Activated T-cell treated with anti-CD3 and anti-CD28 coated beads, Interleukin-2, amount 50 U/mL, for 4 hours (primary cell): Measurements from ENCODE around the gene PPM1G. TPM values are rescaled to one million over a fixed set of nuclear protein-coding genes. Genes with fewer than 3 reads are reported as not detected.

ENCODE experiments used
- ATAC-seq, 2 donors: fragments of 200-7000 bp; cut with Tn5 transposase; one replicate each; pipeline ENCODE4 v1.10.0; 2021
- DNase-seq: peaks from one replicate; pipeline ENCODE4 v3.0.0-alpha.2; 2020
- H3K27me3 Mint-ChIP-seq: one replicate; pipeline ENCODE4 v1.8.0; 2021; ENCODE audit warnings: low read depth, mixed read lengths
- H3K36me3 Mint-ChIP-seq: one replicate; pipeline ENCODE4 v1.8.0; 2022; ENCODE audit warnings: mixed read lengths; ENCODE audit not compliant: insufficient read depth
- H3K4me1 Mint-ChIP-seq: one replicate; pipeline ENCODE4 v1.8.0; 2021; ENCODE audit warnings: low read depth, mixed read lengths
- H3K4me3 Mint-ChIP-seq: one replicate; pipeline ENCODE4 v1.8.0; 2021; ENCODE audit warnings: mild to moderate bottlenecking, moderate library complexity, mixed read lengths
- H3K9me3 Mint-ChIP-seq: one replicate; pipeline ENCODE4 v1.8.0; 2021; ENCODE audit warnings: mixed read lengths
- total RNA-seq, 3 donors: library from RNA; stranded (reverse); gene quantifications; one replicate each; pipeline ENCODE4 v1.2.1, GENCODE V29; 2021

PPM1G gene
- 100 to 1,000 TPM; 177 to 208 (median 186) TPM for total RNA-seq

- Mint-ChIP-seq H3K4me3 (peak within 1 kb of the TSS; percentile 89), H3K9me3 (no peaks in the 10 kb centered on the region), H3K27me3 (no peaks in the 10 kb centered on the region), H3K4me1 (peaks cover 32% of the 10 kb centered on the region), H3K36me3 (peaks cover 8% of the 10 kb centered on the region)
- ATAC-seq (peak; percentile 99), DNase-seq (peak; percentile 96)
These were observed at the start of gene PPM1G for GRCh38 chr2:27409321-27410073. Gene PPM1G, minus strand, starts transcription at chr2:27409591. Its CDS starts 169 bp downstream, at chr2:27409422.

GRCh38 chr2:27453968-27454367 is 44.6 kb upstream of the PPM1G start:
- Mint-ChIP-seq H3K9me3 (no peaks in the 10 kb centered on the region), H3K27me3 (no peaks in the 10 kb centered on the region), H3K4me1 (no peaks in the 10 kb centered on the region), H3K4me3 (no peak overlapping the region), H3K36me3 (peaks cover 17% of the 10 kb centered on the region)
- DNase-seq: no peak
- ATAC-seq: no peak

- Mint-ChIP-seq H3K9me3 (no peaks in the 10 kb centered on the region), H3K27me3 (no peaks in the 10 kb centered on the region), H3K4me3 (no peak overlapping the region), H3K4me1 (peaks cover under 1% of the 10 kb centered on the region), H3K36me3 (peaks cover 20% of the 10 kb centered on the region)
- DNase-seq (no peak), ATAC-seq (peak in 1 of 2 donors; percentile 41)
These were observed 41.7 kb upstream of the PPM1G start for GRCh38 chr2:27451095-27451494.

GRCh38 chr2:27448381-27448780 is 39.0 kb upstream of the PPM1G start:
- Mint-ChIP-seq H3K4me1 (peaks cover 4% of the 10 kb centered on the region), H3K36me3 (peaks cover 18% of the 10 kb centered on the region), H3K27me3 (no peaks in the 10 kb centered on the region), H3K4me3 (no peak overlapping the region), H3K9me3 (no peaks in the 10 kb centered on the region)
- ATAC-seq (no peak), DNase-seq (no peak)

- DNase-seq (no peak), ATAC-seq (no peak)
- Mint-ChIP-seq H3K4me3 (no peak overlapping the region), H3K4me1 (peaks cover 6% of the 10 kb centered on the region), H3K9me3 (no peaks in the 10 kb centered on the region), H3K27me3 (no peaks in the 10 kb centered on the region), H3K36me3 (peaks cover 27% of the 10 kb centered on the region)
These were observed 36.7 kb upstream of the PPM1G start for GRCh38 chr2:27446057-27446456.

GRCh38 chr2:27445615-27446014 is 36.2 kb upstream of the PPM1G start:
- Mint-ChIP-seq H3K36me3 (peaks cover 31% of the 10 kb centered on the region), H3K4me1 (peaks cover 6% of the 10 kb centered on the region), H3K4me3 (no peak overlapping the region), H3K9me3 (no peaks in the 10 kb centered on the region), H3K27me3 (no peaks in the 10 kb centered on the region)
- no peak for DNase-seq
- no peak for ATAC-seq

- H3K27me3 Mint-ChIP-seq: no peaks in the 10 kb centered on the region
- DNase-seq: no peak
- H3K36me3 Mint-ChIP-seq: peaks cover 35% of the 10 kb centered on the region
- H3K9me3 Mint-ChIP-seq: no peaks in the 10 kb centered on the region
- peaks cover 6% of the 10 kb centered on the region for H3K4me1 Mint-ChIP-seq
- H3K4me3 Mint-ChIP-seq: no peak overlapping the region
- no peak for ATAC-seq
These were observed 35.8 kb upstream of the PPM1G start for GRCh38 chr2:27445155-27445554.

GRCh38 chr2:27442920-27443282 is 33.5 kb upstream of the PPM1G start:
- DNase-seq (no peak), ATAC-seq (peak; percentile 19 to 27)
- H3K4me1 Mint-ChIP-seq: peaks cover 6% of the 10 kb centered on the region
- H3K9me3 Mint-ChIP-seq: no peaks in the 10 kb centered on the region
- peaks cover 37% of the 10 kb centered on the region for H3K36me3 Mint-ChIP-seq
- no peaks in the 10 kb centered on the region for H3K27me3 Mint-ChIP-seq
- no peak overlapping the region for H3K4me3 Mint-ChIP-seq

- DNase-seq (peak; percentile 53), ATAC-seq (peak; percentile 57 to 64)
- H3K4me1 Mint-ChIP-seq: peaks cover 6% of the 10 kb centered on the region
- no peaks in the 10 kb centered on the region for H3K9me3 Mint-ChIP-seq
- no peaks in the 10 kb centered on the region for H3K27me3 Mint-ChIP-seq
- no peak within 1 kb of the TSS for H3K4me3 Mint-ChIP-seq
- peaks cover 34% of the 10 kb centered on the region for H3K36me3 Mint-ChIP-seq
These were observed 32.8 kb upstream of the PPM1G start, which contains the start of gene KRTCAP3 for GRCh38 chr2:27441958-27442919. Gene KRTCAP3, plus strand, starts transcription at chr2:27442381. Its CDS starts 32 bp downstream, at chr2:27442413.

GRCh38 chr2:27441226-27441926 is 32.0 kb upstream of the PPM1G start:
- Mint-ChIP-seq H3K4me1 (peaks cover 6% of the 10 kb centered on the region), H3K4me3 (no peak overlapping the region), H3K36me3 (peaks cover 39% of the 10 kb centered on the region), H3K27me3 (no peaks in the 10 kb centered on the region), H3K9me3 (no peaks in the 10 kb centered on the region)
- ATAC-seq (no peak), DNase-seq (no peak)

- DNase-seq (no peak), ATAC-seq (no peak)
- Mint-ChIP-seq H3K27me3 (no peaks in the 10 kb centered on the region), H3K9me3 (no peaks in the 10 kb centered on the region), H3K4me3 (no peak overlapping the region), H3K36me3 (peaks cover 53% of the 10 kb centered on the region), H3K4me1 (peaks cover 20% of the 10 kb centered on the region)
These were observed 26.2 kb upstream of the PPM1G start for GRCh38 chr2:27435628-27436027.

- Mint-ChIP-seq H3K36me3 (peaks cover 34% of the 10 kb centered on the region), H3K9me3 (no peaks in the 10 kb centered on the region), H3K4me1 (peaks cover 35% of the 10 kb centered on the region), H3K4me3 (peak overlapping the region; percentile 67), H3K27me3 (no peaks in the 10 kb centered on the region)
- peak in 1 of 2 donors; percentile 9 for ATAC-seq
- no peak for DNase-seq
These were observed 22.0 kb upstream of the PPM1G start for GRCh38 chr2:27431395-27431794.

- Mint-ChIP-seq H3K27me3 (no peaks in the 10 kb centered on the region), H3K4me3 (peak overlapping the region; percentile 98), H3K9me3 (no peaks in the 10 kb centered on the region), H3K36me3 (peaks cover 15% of the 10 kb centered on the region), H3K4me1 (peaks cover 35% of the 10 kb centered on the region)
- peak; percentile 53 for DNase-seq
- peak; percentile 76 to 78 for ATAC-seq
These were observed 19.7 kb upstream of the PPM1G start for GRCh38 chr2:27428978-27429541.
